ENCODE data around the gene VEGFA. TPM values are rescaled to one million over a fixed set of nuclear protein-coding genes. Genes with fewer than 3 reads are reported as not detected.

VEGFA gene
- total and polyA plus RNA-seq, 2 experiments from 2014 or later, result 199 to 626 TPM

DNA sequence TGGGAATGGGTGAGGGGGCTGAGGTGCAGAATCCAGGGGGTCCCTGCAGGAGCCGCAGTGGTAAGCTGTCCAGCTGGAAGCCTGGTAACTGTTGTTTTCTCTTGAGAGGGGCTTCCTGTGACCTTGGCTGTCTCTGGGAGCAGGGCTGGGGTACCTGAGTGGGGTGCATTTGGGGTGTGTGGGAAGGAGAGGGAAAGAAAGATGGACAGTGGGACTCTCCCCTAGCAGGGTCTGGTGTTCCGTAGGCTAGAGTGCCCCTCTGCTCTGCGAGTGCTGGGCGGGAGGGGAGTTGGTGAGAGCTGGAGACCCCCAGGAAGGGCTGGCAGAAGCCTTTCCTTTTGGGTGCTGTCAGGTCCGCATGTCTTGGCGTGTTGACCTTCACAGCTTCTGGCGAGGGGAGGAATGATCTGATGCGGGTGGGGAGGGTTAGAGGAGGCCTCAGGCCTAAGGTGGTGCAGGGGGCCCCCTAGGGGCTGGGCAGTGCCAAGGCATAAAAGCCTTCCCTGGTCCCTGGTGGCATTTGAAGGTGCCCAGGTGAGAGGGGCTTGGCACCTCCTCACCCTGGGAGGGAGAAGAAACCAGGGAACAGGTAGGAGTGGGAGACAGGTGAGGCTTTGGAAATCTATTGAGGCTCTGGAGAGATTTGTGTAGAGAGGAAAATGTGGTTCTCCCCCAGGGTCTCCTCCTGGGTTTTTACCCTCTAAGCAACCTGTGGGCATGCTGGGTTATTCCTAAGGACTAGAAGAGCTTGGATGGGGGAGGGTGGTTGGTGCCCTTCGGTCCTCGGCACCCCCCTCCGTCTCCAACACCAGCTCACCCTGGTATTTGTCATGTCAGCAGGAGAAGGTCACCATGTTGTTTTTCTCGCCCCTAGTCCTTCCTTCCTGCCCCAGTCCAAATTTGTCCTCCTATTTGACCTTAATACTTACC is 3.3 kb downstream of the VEGFA start:
- Histone ChIP-seq H3K27me3 (no peaks in the 10 kb centered on the region), H3K9me3 (ENCODE audit: low read depth) (no peaks in the 10 kb centered on the region), H3K27ac (peak overlapping the region; percentile 90), H3K4me3 (peak overlapping the region; percentile 98), H3K4me1 (ENCODE audit: low read depth) (peaks cover 10% of the 10 kb centered on the region), H3K36me3 (peaks cover 26% of the 10 kb centered on the region)
- DNase-seq (ENCODE audit: low read depth in 1 of 2, low spot score in 1 of 2), result peak; percentile 64 to 72
- TF ChIP-seq CTCF (IDR thresholded peaks at IDR 0.05; ENCODE audit: low read depth, low read length), result peak; percentile 83

- peak overlapping the region; percentile 90 for H3K27ac ChIP-seq
- H3K9me3 ChIP-seq (ENCODE audit: low read depth), result no peaks in the 10 kb centered on the region
- H3K4me3 ChIP-seq, result peak overlapping the region; percentile 98
- H3K27me3 ChIP-seq, result no peaks in the 10 kb centered on the region
- no peak for DNase-seq (ENCODE audit: low read depth in 1 of 2, low spot score in 1 of 2)
- TF ChIP-seq CTCF (IDR thresholded peaks at IDR 0.05; ENCODE audit: low read depth, low read length), result no peak
- peaks cover 10% of the 10 kb centered on the region for H3K4me1 ChIP-seq (ENCODE audit: low read depth)
- peaks cover 35% of the 10 kb centered on the region for H3K36me3 ChIP-seq
Measured at GRCh38 chr6:43773980-43774775, 4.2 kb downstream of the VEGFA start.

GRCh38 chr6:43774776-43775534 is 4.9 kb downstream of the VEGFA start:
- TF ChIP-seq CTCF (IDR thresholded peaks at IDR 0.05; ENCODE audit: low read depth, low read length), result peak; percentile 95
- peak overlapping the region; percentile 98 for H3K4me3 ChIP-seq
- H3K27ac ChIP-seq, result peak overlapping the region; percentile 90
- no peaks in the 10 kb centered on the region for H3K27me3 ChIP-seq
- H3K9me3 ChIP-seq (ENCODE audit: low read depth), result no peaks in the 10 kb centered on the region
- peaks cover 43% of the 10 kb centered on the region for H3K36me3 ChIP-seq
- peaks cover 10% of the 10 kb centered on the region for H3K4me1 ChIP-seq (ENCODE audit: low read depth)
- DNase-seq (ENCODE audit: low read depth in 1 of 2, low spot score in 1 of 2), result peak; percentile 77 to 81

DNA sequence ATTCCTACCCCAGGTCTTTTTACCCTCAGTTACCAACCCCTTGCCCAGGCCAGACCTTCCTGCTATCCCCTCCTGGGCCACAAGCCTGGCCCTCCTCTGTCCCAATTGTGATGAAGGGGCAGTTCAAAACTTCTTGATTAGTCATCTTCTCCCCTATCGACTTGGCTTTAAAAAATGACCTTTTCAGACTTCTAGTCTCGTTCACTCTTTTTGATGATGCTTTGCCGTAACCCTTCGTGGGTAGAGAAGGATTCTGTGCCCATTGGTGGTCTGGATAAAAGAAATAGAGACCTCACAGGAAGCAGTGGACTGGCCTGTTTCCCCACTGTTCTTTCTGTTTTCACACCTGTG is 5.5 kb downstream of the VEGFA start:
- Histone ChIP-seq H3K27me3 (no peaks in the 10 kb centered on the region), H3K4me3 (no peak overlapping the region), H3K27ac (peak overlapping the region; percentile 64), H3K9me3 (ENCODE audit: low read depth) (no peaks in the 10 kb centered on the region), H3K36me3 (peaks cover 48% of the 10 kb centered on the region), H3K4me1 (ENCODE audit: low read depth) (peaks cover 10% of the 10 kb centered on the region)
- no peak for DNase-seq (ENCODE audit: low read depth in 1 of 2, low spot score in 1 of 2)
- TF ChIP-seq CTCF (IDR thresholded peaks at IDR 0.05; ENCODE audit: low read depth, low read length), result no peak

- Histone ChIP-seq H3K4me3 (no peak overlapping the region), H3K4me1 (ENCODE audit: low read depth) (peaks cover 10% of the 10 kb centered on the region), H3K36me3 (peaks cover 55% of the 10 kb centered on the region), H3K9me3 (ENCODE audit: low read depth) (no peaks in the 10 kb centered on the region), H3K27me3 (no peaks in the 10 kb centered on the region), H3K27ac (peak overlapping the region; percentile 64)
- TF ChIP-seq CTCF (IDR thresholded peaks at IDR 0.05; ENCODE audit: low read depth, low read length), result no peak
- DNase-seq (ENCODE audit: low read depth in 1 of 2, low spot score in 1 of 2), result no peak
Measured at GRCh38 chr6:43776115-43776798, 6.2 kb downstream of the VEGFA start.
